A549 (cell line): ENCODE results near the gene IRS2. TPM values are rescaled to one million over a fixed set of nuclear protein-coding genes. Genes with fewer than 3 reads are reported as not detected.

Experiments used
- ATAC-seq, 2 experiments: fragments of 200-7000 bp in 1 of 2; fragments of >200 bp in 1 of 2; cut with Nextera tagmentation in 1 of 2; cut with Tn5 transposase in 1 of 2; 3 replicates each; pipeline versions ENCODE4 v1.8.0 to v1.9.1; 2018 to 2020; ENCODE audit warnings: mild to moderate bottlenecking in 1 of 2, moderate library complexity in 1 of 2
- CTCF ChIA-PET: fragments of 300-600 bp; sonication (Branson Sonifier 250); formaldehyde crosslinking; extraction: SDS; loops from one replicate; lab custom pipeline; 2021; ENCODE audit warnings: antibody characterized with exemption, inconsistent platforms; lab: Yijun Ruan, JAX
- POLR2A ChIA-PET: fragments of 350-600 bp; formaldehyde crosslinking; extraction: SDS; loops from one replicate; lab custom pipeline; 2021; ENCODE audit warnings: antibody characterized with exemption, inconsistent platforms; lab: Yijun Ruan, JAX
- DNase-seq, 2 experiments: peaks; one replicate each; pipeline versions ENCODE4 v3.0.0 to v3.0.0-alpha.2; 2011 to 2016; ENCODE audit warnings: low read depth in 1 of 2, low spot score in 1 of 2
- FAIRE-seq: peaks from 2 replicates; lab custom pipeline; 2011; peaks lifted over from hg19 to GRCh38; lab: Jason Lieb, UNC
- H3K27ac ChIP-seq, 2 experiments: fragments of >200 bp; sonication (Bioruptor Twin); formaldehyde crosslinking; 3 replicates each; pipeline ENCODE4 v1.5.1; 2016 to 2017
- H3K4me1 ChIP-seq: fragments of >200 bp; sonication (Bioruptor Twin); formaldehyde crosslinking; 3 replicates; pipeline ENCODE4 v1.6.1; 2016
- H3K4me2 ChIP-seq: fragments of >200 bp; sonication (Bioruptor Twin); formaldehyde crosslinking; 3 replicates; pipeline ENCODE4 v1.6.1; 2016
- H3K4me3 ChIP-seq: fragments of >200 bp; sonication (Bioruptor Twin); formaldehyde crosslinking; 3 replicates; pipeline ENCODE4 v1.5.1; 2016
- H3K9me3 ChIP-seq: fragments of >200 bp; sonication (Bioruptor Twin); formaldehyde crosslinking; 3 replicates; pipeline ENCODE4 v1.6.1; 2016
- CBX8 ChIP-seq: fragments of 200-600 bp; sonication (generic); IDR thresholded peaks from 2 replicates; pipeline ENCODE4 v1.6.1; 2016
- CEBPB ChIP-seq, 2 experiments: fragments of >200 bp in 1 of 2; sonication (Bioruptor Twin) in 1 of 2; formaldehyde crosslinking in 1 of 2; IDR thresholded peaks; 2 replicates each; pipeline ENCODE4 v1.6.1; 2012 to 2016
- CHD2 ChIP-seq: fragments of 150-350 bp; IDR thresholded peaks from 2 replicates; pipeline ENCODE4 v1.6.1; 2014; ENCODE audit warnings: low read length; ENCODE audit not compliant: partially characterized antibody
- EP300 ChIP-seq, 2 experiments: fragments of >200 bp; sonication (Bioruptor Twin); formaldehyde crosslinking; IDR thresholded peaks; 2 replicates in 1 of 2; 3 replicates in 1 of 2; pipeline ENCODE4 v1.6.1; 2016 to 2017
- ESRRA ChIP-seq: fragments of 150-350 bp; IDR thresholded peaks from 2 replicates; pipeline ENCODE4 v1.6.1; 2014; ENCODE audit warnings: mild to moderate bottlenecking, low read length, borderline replicate concordance
- HDAC2 ChIP-seq: fragments of 200-600 bp; sonication (generic); IDR thresholded peaks from 2 replicates; pipeline ENCODE4 v1.6.1; 2016
- HES2 ChIP-seq: fragments of >200 bp; sonication (Bioruptor Twin); formaldehyde crosslinking; IDR thresholded peaks from 2 replicates; pipeline ENCODE4 v1.6.1; 2016
- HOXA7 ChIP-seq: fragments of 250-450 bp; sonication (Bioruptor Pico); IDR thresholded peaks from 2 replicates; pipeline ENCODE4 v1.5.0; 2020; ENCODE audit warnings: mild to moderate bottlenecking, moderate library complexity
- HOXB13 ChIP-seq: fragments of 250-450 bp; sonication (Bioruptor Pico); IDR thresholded peaks from 2 replicates; pipeline ENCODE4 v1.5.0; 2020; ENCODE audit warnings: low read depth, mild to moderate bottlenecking, moderate library complexity
- JUN ChIP-seq, 2 experiments: fragments of >200 bp; sonication (Bioruptor Twin); formaldehyde crosslinking; IDR thresholded peaks; 2 replicates in 1 of 2; 3 replicates in 1 of 2; pipeline ENCODE4 v1.6.1; 2016 to 2017
- KDM1A ChIP-seq: fragments of 200-600 bp; sonication (generic); IDR thresholded peaks from 2 replicates; pipeline ENCODE4 v1.6.1; 2016; ENCODE audit warnings: low read depth, mild to moderate bottlenecking
- NFE2L2 ChIP-seq: fragments of 150-350 bp; conservative IDR thresholded peaks from 2 replicates; pipeline ENCODE4 v1.6.1; 2014; ENCODE audit warnings: low read length
- NPAS2 ChIP-seq: fragments of 250-450 bp; sonication (Bioruptor Pico); IDR thresholded peaks from 2 replicates; pipeline ENCODE4 v1.8.0; 2022; ENCODE audit warnings: mild to moderate bottlenecking, moderate library complexity, borderline replicate concordance
- PBX3 ChIP-seq: IDR thresholded peaks from 2 replicates; pipeline ENCODE4 v1.6.1; 2012
- PHF8 ChIP-seq: fragments of 200-600 bp; sonication (generic); IDR thresholded peaks from 2 replicates; pipeline ENCODE4 v1.6.1; 2016; ENCODE audit warnings: low read depth, mild to moderate bottlenecking, antibody characterized with exemption, moderate library complexity, borderline replicate concordance
- RAD21 ChIP-seq, 2 experiments: fragments of >200 bp in 1 of 2; sonication (Bioruptor Twin) in 1 of 2; formaldehyde crosslinking in 1 of 2; IDR thresholded peaks in 1 of 2; conservative IDR thresholded peaks in 1 of 2; 2 replicates in 1 of 2; 3 replicates in 1 of 2; pipeline ENCODE4 v1.6.1; 2012 to 2018; ENCODE audit warnings: inconsistent platforms in 1 of 2
- RARB ChIP-seq: fragments of 250-450 bp; sonication (Bioruptor Pico); IDR thresholded peaks from 2 replicates; pipeline ENCODE4 v1.8.0; 2021; ENCODE audit warnings: mild to moderate bottlenecking, moderate library complexity
- RCOR1 ChIP-seq: fragments of 150-350 bp; IDR thresholded peaks from 2 replicates; pipeline ENCODE4 v1.6.1; 2014; ENCODE audit warnings: antibody characterized with exemption, low read length, low read depth
- RFX5 ChIP-seq: fragments of 450-650 bp; IDR thresholded peaks from 2 replicates; pipeline ENCODE4 v1.7.1; 2014; ENCODE audit warnings: antibody characterized with exemption, mild to moderate bottlenecking, moderate library complexity
- TP53 ChIP-seq: fragments of 250-450 bp; sonication (Bioruptor Pico); IDR thresholded peaks from 2 replicates; pipeline ENCODE4 v1.5.0; 2021; ENCODE audit warnings: mild to moderate bottlenecking, moderate library complexity
- ZC3H11A ChIP-seq: fragments of 450-650 bp; IDR thresholded peaks from 2 replicates; pipeline ENCODE4 v1.6.1; 2014; ENCODE audit warnings: antibody characterized with exemption, mild to moderate bottlenecking
- WGBS: methylation state at CpG from one replicate; pipeline ENCODE4 v1.1.6; 2017; ENCODE audit errors: missing lambda C conversion rate; 5-methylcytosine and 5-hydroxymethylcytosine counted together
- polyA plus RNA-seq, 4 experiments: library from polyadenylated mRNA; depleted of rRNA in 3 of 4; stranded (reverse); fragments of >200 nt; fragmentation: RNase III in 1 of 4; extraction: RNeasy Plus Mini Kit Qiagen cat#74134 plus additional on column Dnase treatment in 1 of 4; gene quantifications; 2 replicates in 3 of 4; 3 replicates in 1 of 4; pipeline ENCODE4 v1.2.3, GENCODE V29; 2011 to 2017
- TF ChIP-seq, protein P1 (sequence below): fragments of >200 bp; sonication (Bioruptor Twin); formaldehyde crosslinking; IDR thresholded peaks from 3 replicates; pipeline ENCODE4 v1.5.1; 2016
- TF ChIP-seq, protein P2 (sequence below): fragments of 200-600 bp; sonication (generic); IDR thresholded peaks from 2 replicates; pipeline ENCODE4 v1.6.1; 2016; ENCODE audit warnings: antibody characterized with exemption, mild to moderate bottlenecking, moderate library complexity
- TF ChIP-seq, protein P3 (sequence below): IDR thresholded peaks from 2 replicates; pipeline ENCODE4 v1.6.1; 2012
- TF ChIP-seq, protein P4 (sequence below): IDR thresholded peaks from 2 replicates; pipeline ENCODE4 v1.6.1; 2012; ENCODE audit warnings: low read depth, borderline replicate concordance

The IRS2 gene
- polyA plus RNA-seq, 2 of the 4 experiments (the other 2 are of a cell fraction): 4.8 to 12.3 TPM

- 28% methylated on average over 7 of the region's 7 CpGs for WGBS
- TF ChIP-seq EP300 (IDR thresholded peaks at IDR 0.05): peak in 1 of 2 experiments; percentile 31; a peak in 1 of 5 replicates
- TF ChIP-seq NFE2L2: no peak
- TF ChIP-seq JUN (IDR thresholded peaks at IDR 0.05): no peak
- ChIA-PET CTCF (no interaction called here), POLR2A (interaction anchor here (0.7 kb wide), 1 partner anchor 14 kb away, joined by 3 read pairs; no protein-coding TSS in a partner anchor)
- H3K4me2 ChIP-seq: peak overlapping the region; percentile 48
- H3K9me3 ChIP-seq: no peaks in the 10 kb centered on the region
- H3K27ac ChIP-seq: peak overlapping the region; percentile 61 to 62
- peaks cover 24% of the 10 kb centered on the region for H3K4me1 ChIP-seq
- no peak for FAIRE-seq
- H3K4me3 ChIP-seq: no peak overlapping the region
- ATAC-seq: peak in 1 of 2 experiments; percentile 58; a peak in 3 of 6 replicates
- DNase-seq: peak in 1 of 2 experiments; percentile 43
Observed at GRCh38 chr13:109719962-109720646, 66.3 kb downstream of the IRS2 start.

- FAIRE-seq: no peak
- Histone ChIP-seq H3K4me3 (no peak overlapping the region), H3K4me2 (no peak overlapping the region), H3K27ac (peak overlapping the region in 1 of 2 experiments; percentile 59; a peak in 2 of 6 replicates), H3K9me3 (no peaks in the 10 kb centered on the region), H3K4me1 (peaks cover 24% of the 10 kb centered on the region)
- no peak for ATAC-seq
- CTCF ChIA-PET: no interaction called here
- DNase-seq: no peak
- TF ChIP-seq CHD2 (no peak), RFX5 (no peak), PHF8 (no peak), KDM1A (no peak), NPAS2 (CRISPR knock-in tag) (no peak), TP53 (CRISPR knock-in tag) (no peak), CEBPB (IDR thresholded peaks at IDR 0.05) (no peak), ZC3H11A (no peak), NFE2L2 (no peak), HOXA7 (no peak), HDAC2 (no peak)
- TF ChIP-seq, protein P1, sequence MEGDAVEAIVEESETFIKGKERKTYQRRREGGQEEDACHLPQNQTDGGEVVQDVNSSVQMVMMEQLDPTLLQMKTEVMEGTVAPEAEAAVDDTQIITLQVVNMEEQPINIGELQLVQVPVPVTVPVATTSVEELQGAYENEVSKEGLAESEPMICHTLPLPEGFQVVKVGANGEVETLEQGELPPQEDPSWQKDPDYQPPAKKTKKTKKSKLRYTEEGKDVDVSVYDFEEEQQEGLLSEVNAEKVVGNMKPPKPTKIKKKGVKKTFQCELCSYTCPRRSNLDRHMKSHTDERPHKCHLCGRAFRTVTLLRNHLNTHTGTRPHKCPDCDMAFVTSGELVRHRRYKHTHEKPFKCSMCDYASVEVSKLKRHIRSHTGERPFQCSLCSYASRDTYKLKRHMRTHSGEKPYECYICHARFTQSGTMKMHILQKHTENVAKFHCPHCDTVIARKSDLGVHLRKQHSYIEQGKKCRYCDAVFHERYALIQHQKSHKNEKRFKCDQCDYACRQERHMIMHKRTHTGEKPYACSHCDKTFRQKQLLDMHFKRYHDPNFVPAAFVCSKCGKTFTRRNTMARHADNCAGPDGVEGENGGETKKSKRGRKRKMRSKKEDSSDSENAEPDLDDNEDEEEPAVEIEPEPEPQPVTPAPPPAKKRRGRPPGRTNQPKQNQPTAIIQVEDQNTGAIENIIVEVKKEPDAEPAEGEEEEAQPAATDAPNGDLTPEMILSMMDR: no peak
- POLR2A ChIA-PET: no interaction called here
Observed at GRCh38 chr13:109718726-109719125, 67.7 kb downstream of the IRS2 start.

DNA sequence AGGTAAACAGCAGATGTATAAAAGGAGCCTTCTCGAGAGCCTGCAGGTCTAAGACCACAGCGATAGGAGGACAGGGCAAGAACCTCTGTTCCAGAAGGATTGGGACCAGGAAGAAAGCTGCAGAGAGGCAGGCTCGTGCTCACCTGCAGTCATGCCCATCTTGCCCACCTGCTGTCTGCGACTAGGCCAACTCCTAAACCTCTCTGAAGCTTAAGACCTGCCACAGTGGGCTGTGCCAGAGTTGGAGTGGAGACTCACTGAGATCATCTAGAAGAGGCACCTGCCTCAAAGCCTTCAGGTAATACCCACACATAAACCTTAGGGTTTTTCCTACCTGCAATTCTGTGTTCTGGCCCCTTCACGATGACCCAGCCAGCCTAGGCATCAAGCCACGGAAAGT lies 68.7 kb downstream of the IRS2 start:
- 93% methylated on average over 5 of the region's 6 CpGs for WGBS

GRCh38 chr13:109715902-109716301 lies 70.5 kb downstream of the IRS2 start:
- no peak for FAIRE-seq
- H3K4me3 ChIP-seq: no peak overlapping the region
- ATAC-seq: peak in 1 of 2 experiments; percentile 54; a peak in 1 of 6 replicates
- CTCF ChIA-PET: no interaction called here
- 91% methylated on average over 1 of the region's 1 CpG for WGBS
- no peaks in the 10 kb centered on the region for H3K9me3 ChIP-seq
- POLR2A ChIA-PET: no interaction called here
- peak overlapping the region; percentile 22 to 54; a peak in 4 of 6 replicates for H3K27ac ChIP-seq
- no peak overlapping the region for H3K4me2 ChIP-seq
- peak in 1 of 2 experiments; percentile 43 for DNase-seq
- H3K4me1 ChIP-seq: peaks cover 19% of the 10 kb centered on the region
- TF ChIP-seq PBX3: no peak
- TF ChIP-seq, protein P2, sequence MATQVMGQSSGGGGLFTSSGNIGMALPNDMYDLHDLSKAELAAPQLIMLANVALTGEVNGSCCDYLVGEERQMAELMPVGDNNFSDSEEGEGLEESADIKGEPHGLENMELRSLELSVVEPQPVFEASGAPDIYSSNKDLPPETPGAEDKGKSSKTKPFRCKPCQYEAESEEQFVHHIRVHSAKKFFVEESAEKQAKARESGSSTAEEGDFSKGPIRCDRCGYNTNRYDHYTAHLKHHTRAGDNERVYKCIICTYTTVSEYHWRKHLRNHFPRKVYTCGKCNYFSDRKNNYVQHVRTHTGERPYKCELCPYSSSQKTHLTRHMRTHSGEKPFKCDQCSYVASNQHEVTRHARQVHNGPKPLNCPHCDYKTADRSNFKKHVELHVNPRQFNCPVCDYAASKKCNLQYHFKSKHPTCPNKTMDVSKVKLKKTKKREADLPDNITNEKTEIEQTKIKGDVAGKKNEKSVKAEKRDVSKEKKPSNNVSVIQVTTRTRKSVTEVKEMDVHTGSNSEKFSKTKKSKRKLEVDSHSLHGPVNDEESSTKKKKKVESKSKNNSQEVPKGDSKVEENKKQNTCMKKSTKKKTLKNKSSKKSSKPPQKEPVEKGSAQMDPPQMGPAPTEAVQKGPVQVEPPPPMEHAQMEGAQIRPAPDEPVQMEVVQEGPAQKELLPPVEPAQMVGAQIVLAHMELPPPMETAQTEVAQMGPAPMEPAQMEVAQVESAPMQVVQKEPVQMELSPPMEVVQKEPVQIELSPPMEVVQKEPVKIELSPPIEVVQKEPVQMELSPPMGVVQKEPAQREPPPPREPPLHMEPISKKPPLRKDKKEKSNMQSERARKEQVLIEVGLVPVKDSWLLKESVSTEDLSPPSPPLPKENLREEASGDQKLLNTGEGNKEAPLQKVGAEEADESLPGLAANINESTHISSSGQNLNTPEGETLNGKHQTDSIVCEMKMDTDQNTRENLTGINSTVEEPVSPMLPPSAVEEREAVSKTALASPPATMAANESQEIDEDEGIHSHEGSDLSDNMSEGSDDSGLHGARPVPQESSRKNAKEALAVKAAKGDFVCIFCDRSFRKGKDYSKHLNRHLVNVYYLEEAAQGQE: no peak
- TF ChIP-seq HES2: no peak
- no peak for TF ChIP-seq RAD21 (conservative IDR thresholded peaks at IDR 0.05 in 1 of 2, IDR thresholded peaks at IDR 0.05 in 1 of 2)
- TF ChIP-seq, protein P3, sequence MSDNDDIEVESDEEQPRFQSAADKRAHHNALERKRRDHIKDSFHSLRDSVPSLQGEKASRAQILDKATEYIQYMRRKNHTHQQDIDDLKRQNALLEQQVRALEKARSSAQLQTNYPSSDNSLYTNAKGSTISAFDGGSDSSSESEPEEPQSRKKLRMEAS: no peak
- TF ChIP-seq EP300 (IDR thresholded peaks at IDR 0.05): no peak

More for the DNA sequence above, 68.7 kb downstream of the IRS2 start:
- ChIA-PET CTCF (no interaction called here), POLR2A (no interaction called here)
- Histone ChIP-seq H3K27ac (peak overlapping the region; percentile 21 to 28; a peak in 2 of 6 replicates), H3K9me3 (no peaks in the 10 kb centered on the region), H3K4me3 (no peak overlapping the region), H3K4me2 (no peak overlapping the region), H3K4me1 (peaks cover 24% of the 10 kb centered on the region)
- TF ChIP-seq RCOR1: no peak
- TF ChIP-seq HOXB13 (CRISPR knock-in tag): no peak
- TF ChIP-seq RARB (CRISPR knock-in tag): no peak
- TF ChIP-seq CBX8: no peak
- TF ChIP-seq ESRRA: no peak
- TF ChIP-seq, protein P4, sequence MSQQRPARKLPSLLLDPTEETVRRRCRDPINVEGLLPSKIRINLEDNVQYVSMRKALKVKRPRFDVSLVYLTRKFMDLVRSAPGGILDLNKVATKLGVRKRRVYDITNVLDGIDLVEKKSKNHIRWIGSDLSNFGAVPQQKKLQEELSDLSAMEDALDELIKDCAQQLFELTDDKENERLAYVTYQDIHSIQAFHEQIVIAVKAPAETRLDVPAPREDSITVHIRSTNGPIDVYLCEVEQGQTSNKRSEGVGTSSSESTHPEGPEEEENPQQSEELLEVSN: no peak
- FAIRE-seq: no peak
- no peak for ATAC-seq
- DNase-seq: no peak
